HG03025 (cell line): Measurements from ENCODE around the gene TFF2.

Experiments
- ATAC-seq: cut with Tn5 transposase; IDR thresholded peaks from one replicate; pipeline ENCODE4 v1.9.1; 2021; ENCODE audit warnings: mild to moderate bottlenecking, moderate library complexity; ENCODE audit not compliant: unreplicated experiment, low FRiP score

Gene TFF2

DNA sequence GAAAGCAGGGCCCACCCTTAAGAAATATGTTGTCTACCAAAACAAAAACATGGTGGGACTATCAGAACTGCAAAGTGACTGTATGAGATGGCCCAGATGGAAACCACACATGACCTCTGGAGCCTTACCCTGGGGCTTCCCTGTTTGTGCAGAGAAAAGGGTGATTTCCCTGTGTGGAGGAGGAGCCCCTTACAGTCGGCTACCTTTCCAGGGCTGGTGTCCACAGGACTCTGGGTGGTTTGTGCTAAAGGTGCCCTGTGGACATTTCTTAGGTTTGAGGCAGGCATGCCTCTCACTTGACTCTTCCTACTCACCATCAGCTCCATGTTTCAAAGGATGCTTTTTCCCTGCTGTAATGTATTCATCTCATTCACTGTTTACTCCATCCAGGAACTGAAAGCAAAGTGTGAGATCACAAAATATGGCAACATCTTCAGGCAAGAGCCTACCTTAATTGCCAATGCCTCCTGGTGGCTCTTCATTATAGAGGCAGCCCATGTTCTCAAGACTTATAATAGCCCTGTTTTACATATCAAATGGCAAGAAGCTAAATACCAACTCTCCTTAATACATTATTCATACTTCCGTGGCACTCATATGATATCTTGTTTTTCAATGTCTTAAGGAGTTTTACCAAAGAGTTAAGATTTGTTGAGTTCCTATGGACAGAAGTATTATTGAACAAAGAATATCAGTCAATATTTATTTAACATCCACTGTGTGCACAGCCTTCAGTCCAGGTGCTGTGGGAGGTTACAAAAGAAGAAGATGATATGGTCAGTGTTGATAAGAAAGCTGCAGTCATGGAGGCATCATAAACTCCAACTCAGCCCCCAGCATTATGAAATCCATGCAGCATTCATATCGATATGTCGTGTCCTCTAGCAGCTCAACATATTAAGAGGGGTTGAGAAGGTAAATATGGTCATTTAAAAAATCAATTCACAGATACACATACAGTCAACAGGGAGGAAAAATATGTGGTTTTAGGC lies 20.1 kb downstream of the TFF2 start:
- ATAC-seq = no peak

- no peak for ATAC-seq
Observed at GRCh38 chr21:42324896-42325295, 25.9 kb downstream of the TFF2 start.

DNA sequence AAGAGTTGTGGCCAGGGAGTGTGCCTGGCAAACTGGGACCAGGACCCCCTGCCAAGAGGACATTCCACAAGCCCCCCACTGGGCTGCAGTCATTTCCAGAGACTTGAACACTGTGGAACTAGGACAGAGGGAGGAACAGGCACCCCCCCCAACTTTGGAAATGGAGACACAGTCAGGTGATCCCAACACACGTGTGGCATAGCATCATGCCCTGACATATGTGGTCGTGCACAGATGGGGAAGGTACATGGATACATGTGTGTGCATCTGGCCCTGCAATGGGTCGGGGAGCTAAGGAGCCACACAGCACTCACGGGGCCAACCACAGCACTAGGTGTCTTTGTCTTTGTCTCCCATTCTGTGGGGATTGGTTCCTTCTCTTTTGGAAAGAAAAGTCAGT lies 28.9 kb downstream of the TFF2 start:
- ATAC-seq = no peak

- no peak for ATAC-seq
Observed at GRCh38 chr21:42321231-42321630, 29.6 kb downstream of the TFF2 start.

DNA sequence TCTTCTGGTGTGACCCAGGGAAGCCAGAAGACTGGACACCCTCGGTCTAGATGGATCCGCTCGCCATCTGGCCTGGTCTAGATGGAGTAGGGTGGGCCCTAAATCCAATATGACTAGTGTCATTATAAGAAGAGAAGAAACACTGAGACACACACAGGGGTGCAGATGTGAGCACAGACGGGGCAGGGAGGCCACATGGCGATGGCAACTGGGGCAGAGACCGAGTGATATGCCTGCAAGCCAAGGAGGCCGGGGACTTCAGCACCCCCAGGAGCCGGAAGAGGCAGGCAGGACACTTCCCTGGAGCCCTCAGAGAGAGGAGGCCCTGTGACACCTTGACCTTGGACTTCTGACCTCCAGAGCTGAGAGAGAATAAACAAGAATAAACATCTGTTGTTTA lies 30.0 kb downstream of the TFF2 start:
- no peak for ATAC-seq

GRCh38 chr21:42319851-42320572 lies 30.8 kb downstream of the TFF2 start:
- ATAC-seq = no peak

- ATAC-seq = no peak
Observed at GRCh38 chr21:42319376-42319775, 31.4 kb downstream of the TFF2 start.

- ATAC-seq = no peak
Observed at GRCh38 chr21:42317826-42318746, 32.7 kb downstream of the TFF2 start.

- no peak for ATAC-seq
Observed at GRCh38 chr21:42317341-42317741, 33.5 kb downstream of the TFF2 start.

- ATAC-seq = no peak
Observed at GRCh38 chr21:42316891-42317290, 33.9 kb downstream of the TFF2 start.

- no peak for ATAC-seq
Observed at GRCh38 chr21:42315296-42315891, 35.4 kb downstream of the TFF2 start, which contains the start of gene TFF3. TFF3 (minus strand) TSS chr21:42315409; CDS start chr21:42315374, 35 bp downstream.

DNA sequence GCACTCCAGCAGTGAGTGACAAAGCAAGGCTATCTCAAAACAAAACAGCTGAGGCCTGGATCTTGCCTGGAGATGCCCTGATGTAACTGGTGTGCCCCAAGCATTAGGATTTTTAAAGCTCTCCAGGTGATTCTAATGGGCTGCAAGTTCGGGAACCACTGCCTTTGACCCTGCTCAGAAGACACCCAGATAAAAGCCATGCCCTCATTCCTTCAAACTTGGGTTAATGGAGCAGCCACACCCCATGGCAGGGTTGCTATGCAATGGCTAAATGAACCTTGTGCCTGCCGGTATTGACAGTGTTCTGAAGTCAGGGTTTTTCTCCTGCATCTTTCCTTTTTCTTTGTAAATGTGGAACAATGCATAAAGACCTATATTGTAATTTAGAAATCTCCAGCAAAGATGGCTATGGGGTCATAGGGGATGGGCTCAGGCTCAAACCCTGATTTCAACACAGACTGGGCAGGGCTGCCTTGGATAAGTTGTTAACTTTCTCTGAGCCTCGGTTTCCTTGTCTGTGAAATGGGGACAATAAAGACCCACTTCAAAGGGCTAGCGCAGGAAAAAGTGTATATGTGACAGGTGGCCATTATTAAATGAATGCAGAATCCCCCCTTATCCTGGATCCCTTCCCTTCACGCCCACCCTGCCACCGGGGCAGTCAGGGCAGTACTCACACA lies 36.0 kb downstream of the TFF2 start:
- ATAC-seq = no peak

DNA sequence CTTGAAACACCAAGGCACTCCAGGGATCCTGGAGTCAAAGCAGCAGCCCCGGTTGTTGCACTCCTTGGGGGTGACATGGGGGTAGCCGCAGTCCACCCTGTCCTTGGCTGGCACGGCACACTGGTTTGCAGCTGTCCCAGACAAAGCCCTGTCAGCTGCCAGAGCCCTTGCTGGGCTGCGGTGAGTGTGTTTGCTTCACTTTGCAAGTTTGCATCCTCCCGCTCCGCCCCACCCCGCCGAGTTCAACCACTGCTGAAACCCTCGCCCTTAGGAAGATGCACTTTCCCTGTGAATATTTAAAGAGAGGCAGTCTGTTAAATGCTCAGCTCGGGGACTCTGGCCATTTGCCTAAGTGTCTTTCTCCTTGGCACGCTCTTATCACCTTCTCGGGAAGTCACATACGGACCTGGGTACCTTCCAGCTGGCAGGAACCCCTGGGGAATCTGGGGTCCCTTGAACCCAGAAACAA lies 37.3 kb downstream of the TFF2 start:
- no peak for ATAC-seq

DNA sequence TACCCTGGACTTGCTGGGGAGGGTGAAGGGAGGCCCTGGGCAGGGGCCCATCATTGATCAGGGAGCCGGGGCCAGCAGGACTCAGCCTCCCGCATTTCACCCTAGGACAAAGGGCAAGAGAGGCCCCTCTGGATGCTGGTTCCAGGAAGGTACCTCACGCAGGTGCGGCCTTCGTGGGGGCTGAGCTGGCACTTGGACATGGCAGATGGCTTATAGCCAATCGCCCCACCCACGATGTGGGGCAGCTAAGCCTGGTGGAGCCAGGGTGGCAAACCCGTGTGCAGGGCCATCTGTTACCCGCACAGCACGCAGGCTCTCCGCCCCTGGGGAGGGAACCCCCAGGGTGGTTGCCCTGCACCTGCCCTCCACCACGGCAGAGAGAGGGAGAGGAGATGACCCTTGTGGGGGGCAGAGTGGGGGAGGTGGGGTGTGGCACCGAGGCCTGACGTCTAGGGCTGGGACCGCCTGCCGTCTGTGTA lies 38.1 kb downstream of the TFF2 start:
- no peak for ATAC-seq

- ATAC-seq = no peak
Observed at GRCh38 chr21:42311816-42312625, 38.8 kb downstream of the TFF2 start.

GRCh38 chr21:42311160-42311559 lies 39.6 kb downstream of the TFF2 start:
- ATAC-seq = no peak

- no peak for ATAC-seq
Observed at GRCh38 chr21:42310411-42311001, 40.3 kb downstream of the TFF2 start.

DNA sequence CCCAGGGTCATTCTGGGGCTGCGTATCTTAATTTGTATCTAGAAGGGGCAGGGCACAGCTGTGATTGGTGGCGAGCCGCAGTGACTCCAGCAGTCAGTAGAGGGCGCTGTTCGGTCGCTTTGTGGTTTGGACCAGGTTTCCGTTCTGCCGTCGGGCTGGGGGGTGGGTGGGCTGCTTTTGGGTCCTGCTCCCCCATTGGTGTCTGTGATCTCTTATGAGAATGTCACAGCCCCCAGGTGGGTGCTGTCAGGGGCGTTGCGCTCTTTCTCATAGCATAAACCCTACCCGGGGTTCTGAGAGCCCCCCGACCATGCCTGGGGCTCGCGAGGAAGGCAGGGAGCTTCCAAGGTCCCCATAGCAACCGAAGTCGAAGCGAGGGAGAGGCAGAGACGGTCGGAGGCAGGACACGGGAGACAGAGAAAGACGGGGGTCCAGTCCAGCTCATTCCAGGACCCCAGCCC lies 41.0 kb downstream of the TFF2 start:
- ATAC-seq = no peak
